ENCODE data around the gene HNF4A. TPM values are rescaled to one million over a fixed set of nuclear protein-coding genes. Genes with fewer than 3 reads are reported as not detected.

Gene HNF4A
- total and polyA plus RNA-seq, 2 of the 13 experiments (the other 11 are each of a cell fraction or from before 2014, with no cell fraction given) = 80.9 to 169 TPM

- H4K20me1 ChIP-seq (ENCODE audit: insufficient read depth, low read length) = no peaks in the 10 kb centered on the region
- no peak overlapping the region for H2AFZ ChIP-seq (ENCODE audit: low read length)
- 72% methylated on average over 7 of the region's 7 CpGs for WGBS (ENCODE audit: low lambda C conversion rate)
- TF ChIP-seq ZNF703 (CRISPR knock-in tag; IDR thresholded peaks at IDR 0.05; ENCODE audit: borderline replicate concordance) (no peak), ZKSCAN1 (IDR thresholded peaks at IDR 0.05; ENCODE audit: low read length) (peak; percentile 74)
- H3K9me3 ChIP-seq (ENCODE audit: low read length) = no peaks in the 10 kb centered on the region
- no peaks in the 10 kb centered on the region for H3K36me3 ChIP-seq (replicated peaks in 1 of 2; ENCODE audit: control insufficient read depth in 1 of 2, insufficient read depth in 2 of 2, low read length in 2 of 2)
- CTCF ChIA-PET (ENCODE audit: low intra/inter-chr PET ratio, low total read pairs) = interaction anchor here (0.6 to 0.7 kb wide), 2 partner anchors 37 to 63 kb away, joined by 3 to 4 read pairs; no protein-coding TSS in a partner anchor
- peaks cover 79% of the 10 kb centered on the region for H3K4me1 ChIP-seq (ENCODE audit: insufficient read depth, low read length)
- DNase-seq (ENCODE audit: low spot score) (no peak), FAIRE-seq (no peak), ATAC-seq (no peak)
- H3K27ac ChIP-seq (ENCODE audit: extremely low read length, insufficient read depth, low read length) = no peak overlapping the region
- in situ Hi-C loops (cut with HindIII; ENCODE audit: extremely low pct_ligation_motif_present, low pct_unique_long_range_greater_than_20kb) = no loop called here
- H3K27me3 ChIP-seq (ENCODE audit: control insufficient read depth in 1 of 2, insufficient read depth in 2 of 2, low read length in 2 of 2) = no peaks in the 10 kb centered on the region
- intact Hi-C loops (cut with micrococcal nuclease; ENCODE audit: unreplicated experiment) = loop anchor here (5.0 kb wide), 1 partner anchor 58 kb away; no protein-coding TSS in a partner anchor
- no peaks in the 10 kb centered on the region for H3K79me2 ChIP-seq (ENCODE audit: insufficient read depth, low read length)
- no peak overlapping the region for H3K4me3 ChIP-seq (replicated peaks in 1 of 3; ENCODE audit: insufficient read depth in 1 of 3, low read depth in 2 of 3, low read length in 3 of 3)
- BruUV-seq (replicated peaks) = no TSS peak
- POLR2A ChIA-PET = interaction anchor here (0.8 to 4.4 kb wide), 8 partner anchors 12 to 148 kb away, joined by 3 to 18 read pairs (median 4); partner anchors contain the start of gene HNF4A
- H3K9ac ChIP-seq (ENCODE audit: insufficient read depth, low read depth, low read length) = no peak overlapping the region
- H3K4me2 ChIP-seq (ENCODE audit: low read depth, low read length) = no peak overlapping the region
Observed at GRCh38 chr20:44449864-44450263, 94.4 kb downstream of the HNF4A start.

- no peak for DNase-seq (ENCODE audit: low spot score)
- POLR2A ChIA-PET = interaction anchor here (0.8 to 4.4 kb wide), 9 partner anchors 11 to 148 kb away, joined by 3 to 18 read pairs (median 4); partner anchors contain the start of gene HNF4A
- peak; percentile 18 for ATAC-seq
- no peak for TF ChIP-seq IKZF5 (CRISPR knock-in tag; IDR thresholded peaks at IDR 0.05)
- no peak for TF ChIP-seq ZFY (CRISPR knock-in tag; IDR thresholded peaks at IDR 0.05)
- TF ChIP-seq TGIF2 (CRISPR knock-in tag; IDR thresholded peaks at IDR 0.05) = no peak
- no peak for TF ChIP-seq SMAD1 (CRISPR knock-in tag; IDR thresholded peaks at IDR 0.05; ENCODE audit: borderline replicate concordance, low read depth)
- TF ChIP-seq BRD4 (CRISPR knock-in tag; IDR thresholded peaks at IDR 0.05) = no peak
- TF ChIP-seq THAP8 (CRISPR knock-in tag; IDR thresholded peaks at IDR 0.05; ENCODE audit: borderline replicate concordance) = no peak
- no peak for TF ChIP-seq ZNF512B (CRISPR knock-in tag; IDR thresholded peaks at IDR 0.05; ENCODE audit: borderline replicate concordance)
- TF ChIP-seq MTERF4 (CRISPR knock-in tag; IDR thresholded peaks at IDR 0.05) = 0 out of 2 replicates have a peak, but pooled peaks have one; percentile 29
- no peak for TF ChIP-seq ZNF326 (CRISPR knock-in tag; IDR thresholded peaks at IDR 0.05; ENCODE audit: borderline replicate concordance)
Observed at GRCh38 chr20:44450281-44450889, 94.9 kb downstream of the HNF4A start.

More at GRCh38 chr20:44450281-44450889, 94.9 kb downstream of the HNF4A start:
- CTCF ChIA-PET (ENCODE audit: low intra/inter-chr PET ratio, low total read pairs) = no interaction called here
- no peak for FAIRE-seq
- intact Hi-C loops (cut with micrococcal nuclease; ENCODE audit: unreplicated experiment) = no loop called here
- BruUV-seq (replicated peaks) = no TSS peak
- no peaks in the 10 kb centered on the region for H3K27me3 ChIP-seq (ENCODE audit: control insufficient read depth in 1 of 2, insufficient read depth in 2 of 2, low read length in 2 of 2)
- peak overlapping the region; percentile 46 for H2AFZ ChIP-seq (ENCODE audit: low read length)
- H3K9me3 ChIP-seq (ENCODE audit: low read length) = no peaks in the 10 kb centered on the region
- H3K36me3 ChIP-seq (replicated peaks in 1 of 2; ENCODE audit: control insufficient read depth in 1 of 2, insufficient read depth in 2 of 2, low read length in 2 of 2) = no peaks in the 10 kb centered on the region
- in situ Hi-C loops (cut with HindIII; ENCODE audit: extremely low pct_ligation_motif_present, low pct_unique_long_range_greater_than_20kb) = no loop called here
- 28% methylated on average over 3 of the region's 3 CpGs for whole genome bisulfite sequencing (ENCODE audit: low lambda C conversion rate)
- peak overlapping the region; percentile 47 for H3K27ac ChIP-seq (ENCODE audit: extremely low read length, insufficient read depth, low read length)
- peak overlapping the region; percentile 76 for H3K4me2 ChIP-seq (ENCODE audit: low read depth, low read length)
- peaks cover 80% of the 10 kb centered on the region for H3K4me1 ChIP-seq (ENCODE audit: insufficient read depth, low read length)
- peak overlapping the region in 1 of 3 experiments; percentile 39; a peak in 2 of 6 replicates for H3K4me3 ChIP-seq (replicated peaks in 1 of 3; ENCODE audit: insufficient read depth in 1 of 3, low read depth in 2 of 3, low read length in 3 of 3)
- no peaks in the 10 kb centered on the region for H3K79me2 ChIP-seq (ENCODE audit: insufficient read depth, low read length)
- H4K20me1 ChIP-seq (ENCODE audit: insufficient read depth, low read length) = no peaks in the 10 kb centered on the region
- H3K9ac ChIP-seq (ENCODE audit: insufficient read depth, low read depth, low read length) = peak overlapping the region; percentile 30; the same call in 1 of the 2 replicates
